Erythroblast (primary cell): ENCODE measurements around the gene NSUN7.

Experiments used
- GATA1 ChIP-seq: IDR thresholded peaks from 2 replicates; pipeline ENCODE4 v1.6.1; 2011; ENCODE audit warnings: low read depth, mild to moderate bottlenecking, control low read depth, low read length, moderate library complexity
- POLR2A ChIP-seq: IDR thresholded peaks from 2 replicates; pipeline ENCODE4 v1.6.1; 2011; ENCODE audit warnings: mild to moderate bottlenecking, low read length

GRCh38 chr4:40747207-40747835 lies 2.4 kb upstream of the NSUN7 start:
- TF ChIP-seq POLR2A (no peak), GATA1 (no peak)
